PC-9 (cell line): ENCODE data around the gene TRIM77. TPM values are rescaled to one million over a fixed set of nuclear protein-coding genes. Genes with fewer than 3 reads are reported as not detected.
"Not testable (repeated sequence)": the region's sequence is repeated elsewhere in the genome, so short reads cannot be mapped to it uniquely, and the experiment has no call there.

Experiments used
- BruUV-seq: library from RNA; stranded (reverse); fragments of 400-500 nt; replicated peaks from 2 replicates; lab custom pipeline; 2021; lab: Mats Ljungman, UMichigan
- CTCF ChIA-PET: fragments of 300-600 bp; sonication (Branson Sonifier 250); formaldehyde crosslinking; loops from one replicate; lab custom pipeline; 2022; ENCODE audit warnings: antibody characterized with exemption; lab: Charles Lee
- POLR2A ChIA-PET: fragments of 300-600 bp; sonication (Branson Sonifier 250); formaldehyde crosslinking; loops from one replicate; lab custom pipeline; 2022; ENCODE audit warnings: antibody characterized with exemption; ENCODE audit not compliant: unreplicated experiment; lab: Charles Lee
- DNase-seq, 2 experiments: peaks; one replicate each; pipeline versions ENCODE4 v3.0.0 to v3.0.0-alpha.2; 2015 to 2022; ENCODE audit warnings: mixed read lengths in 1 of 2
- H2AFZ ChIP-seq: fragments of 200-600 bp; sonication (generic); 2 replicates; pipeline ENCODE4 v1.8.1; 2017; ENCODE audit warnings: antibody characterized with exemption
- H3F3A ChIP-seq: fragments of 200-600 bp; sonication (generic); 2 replicates; pipeline ENCODE4 v1.8.1; 2017; ENCODE audit warnings: antibody characterized with exemption, mild to moderate bottlenecking, low read depth; ENCODE audit not compliant: insufficient read depth
- H3K27ac ChIP-seq: fragments of 200-600 bp; sonication (generic); 2 replicates; pipeline ENCODE4 v1.6.1; 2016; ENCODE audit warnings: mixed run types
- H3K27me3 ChIP-seq: fragments of 200-600 bp; sonication (generic); 2 replicates; pipeline ENCODE4 v1.6.1; 2016; ENCODE audit warnings: low read depth, mixed run types; ENCODE audit not compliant: insufficient read depth
- H3K36me3 ChIP-seq: fragments of 200-600 bp; sonication (generic); 2 replicates; pipeline ENCODE4 v1.6.1; 2016; ENCODE audit warnings: low read depth, mixed run types
- H3K4me1 ChIP-seq: fragments of 200-600 bp; sonication (generic); replicated peaks from 2 replicates; pipeline ENCODE4 v1.6.1; 2016; ENCODE audit warnings: mixed run types; ENCODE audit not compliant: insufficient read depth
- H3K4me2 ChIP-seq: fragments of 200-600 bp; sonication (generic); 2 replicates; pipeline ENCODE4 v1.6.1; 2017; ENCODE audit warnings: mixed run types
- H3K4me3 ChIP-seq: fragments of 200-600 bp; sonication (generic); 2 replicates; pipeline ENCODE4 v1.6.1; 2016; ENCODE audit warnings: mixed run types
- H3K79me2 ChIP-seq: fragments of 200-600 bp; sonication (generic); 2 replicates; pipeline ENCODE4 v1.6.1; 2017; ENCODE audit warnings: low read depth, mixed run types
- H3K9me2 ChIP-seq: fragments of 200-600 bp; sonication (generic); 2 replicates; pipeline ENCODE4 v1.8.1; 2017; ENCODE audit warnings: mild to moderate bottlenecking; ENCODE audit not compliant: insufficient read depth
- H3K9me3 ChIP-seq: fragments of 200-600 bp; sonication (generic); 2 replicates; pipeline ENCODE4 v1.8.1; 2016; ENCODE audit warnings: low read depth; ENCODE audit not compliant: insufficient read depth
- H4K20me1 ChIP-seq: fragments of 200-600 bp; sonication (generic); 2 replicates; pipeline ENCODE4 v1.8.1; 2017; ENCODE audit not compliant: insufficient read depth
- CTCF ChIP-seq: fragments of 200-600 bp; sonication (generic); conservative IDR thresholded peaks from 2 replicates; pipeline ENCODE4 v1.6.1; 2017; ENCODE audit warnings: mixed run types, antibody characterized with exemption, mild to moderate bottlenecking, moderate library complexity
- EZH2 ChIP-seq: fragments of 200-600 bp; sonication (generic); IDR thresholded peaks from 2 replicates; pipeline ENCODE4 v1.8.0; 2017; ENCODE audit warnings: antibody characterized with exemption, low read depth
- intact Hi-C: fragments of 100-400 bp; cut with micrococcal nuclease; formaldehyde crosslinking; loops from one replicate; pipeline ENCODE4 v1.10.0; 2022; ENCODE audit not compliant: unreplicated experiment
- total RNA-seq: library from RNA; stranded (reverse); gene quantifications from 2 replicates; pipeline ENCODE4 v1.2.3, GENCODE V29; 2021

The TRIM77 gene
- total RNA-seq, 1 experiment from 2014 or later: not detected

GRCh38 chr11:89736566-89736965 lies 26.5 kb downstream of the TRIM77 start:
- intact Hi-C loops: no loop called here
- no peaks in the 10 kb centered on the region for H3K27me3 ChIP-seq
- BruUV-seq: no TSS peak
- TF ChIP-seq CTCF (no peak), EZH2 (no peak)
- no peaks in the 10 kb centered on the region for H3K9me2 ChIP-seq
- no peak overlapping the region for H3K27ac ChIP-seq
- ChIA-PET POLR2A (no interaction called here), CTCF (no interaction called here)
- no peaks in the 10 kb centered on the region for H3K4me1 ChIP-seq
- DNase-seq: no peak
- no peaks in the 10 kb centered on the region for H4K20me1 ChIP-seq
- no peaks in the 10 kb centered on the region for H3K79me2 ChIP-seq
- H3F3A ChIP-seq: no peaks in the 10 kb centered on the region
- H3K4me3 ChIP-seq: no peak overlapping the region
- no peak overlapping the region for H3K4me2 ChIP-seq
- no peak overlapping the region for H2AFZ ChIP-seq
- H3K36me3 ChIP-seq: no peaks in the 10 kb centered on the region
- no peaks in the 10 kb centered on the region for H3K9me3 ChIP-seq

GRCh38 chr11:89737116-89737515 lies 27.0 kb downstream of the TRIM77 start:
- Histone ChIP-seq H4K20me1 (no peaks in the 10 kb centered on the region), H3K4me3 (no peak overlapping the region), H2AFZ (no peak overlapping the region), H3K9me2 (no peaks in the 10 kb centered on the region), H3F3A (no peaks in the 10 kb centered on the region), H3K4me2 (no peak overlapping the region), H3K36me3 (no peaks in the 10 kb centered on the region), H3K27me3 (no peaks in the 10 kb centered on the region), H3K4me1 (no peaks in the 10 kb centered on the region), H3K27ac (no peak overlapping the region), H3K9me3 (no peaks in the 10 kb centered on the region), H3K79me2 (no peaks in the 10 kb centered on the region)
- DNase-seq: no peak
- ChIA-PET POLR2A (no interaction called here), CTCF (no interaction called here)
- intact Hi-C loops: no loop called here
- no TSS peak for BruUV-seq
- TF ChIP-seq CTCF (no peak), EZH2 (no peak)

- H3K36me3 ChIP-seq, H4K20me1 ChIP-seq, H2AFZ ChIP-seq, CTCF ChIA-PET, H3K79me2 ChIP-seq, H3K9me2 ChIP-seq, POLR2A ChIA-PET, H3K27ac ChIP-seq, BruUV-seq, H3K27me3 ChIP-seq, H3K4me1 ChIP-seq, H3F3A ChIP-seq, intact Hi-C loops, H3K9me3 ChIP-seq, DNase-seq, H3K4me2 ChIP-seq, H3K4me3 ChIP-seq: not testable (repeated sequence)
Observed at GRCh38 chr11:89741406-89741805, 31.3 kb downstream of the TRIM77 start.

- CTCF ChIA-PET, intact Hi-C loops, H3K4me1 ChIP-seq: not testable (repeated sequence)
Observed at GRCh38 chr11:89744158-89744557, 34.1 kb downstream of the TRIM77 start.

GRCh38 chr11:89750822-89751221 lies 40.7 kb downstream of the TRIM77 start:
- H3K27ac ChIP-seq, CTCF ChIA-PET, intact Hi-C loops, DNase-seq, H2AFZ ChIP-seq, H3K4me1 ChIP-seq, H3K79me2 ChIP-seq, POLR2A ChIA-PET, H3K4me3 ChIP-seq, H3K36me3 ChIP-seq, H3K9me2 ChIP-seq, H3K9me3 ChIP-seq, H3K4me2 ChIP-seq, H3F3A ChIP-seq, H4K20me1 ChIP-seq, BruUV-seq, H3K27me3 ChIP-seq: not testable (repeated sequence)

More at GRCh38 chr11:89744158-89744557, 34.1 kb downstream of the TRIM77 start:
- POLR2A ChIA-PET, H3F3A ChIP-seq, H3K36me3 ChIP-seq, H3K4me3 ChIP-seq, H4K20me1 ChIP-seq, DNase-seq, H2AFZ ChIP-seq, H3K9me3 ChIP-seq, H3K27me3 ChIP-seq, H3K79me2 ChIP-seq, BruUV-seq, H3K4me2 ChIP-seq, H3K9me2 ChIP-seq, H3K27ac ChIP-seq: not testable (repeated sequence)
